ENCODE data around the gene CSNK1D. TPM values are rescaled to one million over a fixed set of nuclear protein-coding genes. Genes with fewer than 3 reads are reported as not detected.

CSNK1D gene
- total RNA-seq, 2 experiments from 2014 or later = 277 to 286 TPM

- POLR2A ChIA-PET = no interaction called here
- Mint-ChIP-seq H3K27me3 (no peaks in the 10 kb centered on the region), H3K36me3 (ENCODE audit: low read depth) (peaks cover 92% of the 10 kb centered on the region), H3K4me1 (ENCODE audit: low read depth) (peaks cover 64% of the 10 kb centered on the region), H3K4me3 (peak overlapping the region; percentile 67), H3K9me3 (no peaks in the 10 kb centered on the region), H3K27ac (peak overlapping the region; percentile 85)
- peak in 9 of 14 experiments; percentile 19 to 70 (median 33) for DNase-seq
- peaks cover 71% of the 10 kb centered on the region for H3K4me1 ChIP-seq (ENCODE audit: insufficient read depth, low read length)
- H3K36me3 ChIP-seq (ENCODE audit: insufficient read depth, low read length) = peaks cover 79% of the 10 kb centered on the region
- TF ChIP-seq, protein P1, sequence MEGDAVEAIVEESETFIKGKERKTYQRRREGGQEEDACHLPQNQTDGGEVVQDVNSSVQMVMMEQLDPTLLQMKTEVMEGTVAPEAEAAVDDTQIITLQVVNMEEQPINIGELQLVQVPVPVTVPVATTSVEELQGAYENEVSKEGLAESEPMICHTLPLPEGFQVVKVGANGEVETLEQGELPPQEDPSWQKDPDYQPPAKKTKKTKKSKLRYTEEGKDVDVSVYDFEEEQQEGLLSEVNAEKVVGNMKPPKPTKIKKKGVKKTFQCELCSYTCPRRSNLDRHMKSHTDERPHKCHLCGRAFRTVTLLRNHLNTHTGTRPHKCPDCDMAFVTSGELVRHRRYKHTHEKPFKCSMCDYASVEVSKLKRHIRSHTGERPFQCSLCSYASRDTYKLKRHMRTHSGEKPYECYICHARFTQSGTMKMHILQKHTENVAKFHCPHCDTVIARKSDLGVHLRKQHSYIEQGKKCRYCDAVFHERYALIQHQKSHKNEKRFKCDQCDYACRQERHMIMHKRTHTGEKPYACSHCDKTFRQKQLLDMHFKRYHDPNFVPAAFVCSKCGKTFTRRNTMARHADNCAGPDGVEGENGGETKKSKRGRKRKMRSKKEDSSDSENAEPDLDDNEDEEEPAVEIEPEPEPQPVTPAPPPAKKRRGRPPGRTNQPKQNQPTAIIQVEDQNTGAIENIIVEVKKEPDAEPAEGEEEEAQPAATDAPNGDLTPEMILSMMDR (IDR thresholded peaks at IDR 0.05) = no peak
- H3K27me3 ChIP-seq (ENCODE audit: control insufficient read depth in 1 of 2, insufficient read depth in 2 of 2, low read length in 2 of 2) = no peaks in the 10 kb centered on the region
- peak; percentile 32 for ATAC-seq (ENCODE audit: poor library complexity)
- peak overlapping the region in 1 of 2 donors; percentile 29 for H3K27ac ChIP-seq (ENCODE audit: low read depth in 1 of 2, low read length in 2 of 2)
- no peaks in the 10 kb centered on the region for H3K9me3 ChIP-seq (ENCODE audit: control insufficient read depth in 1 of 2, insufficient read depth in 1 of 2, low read length in 2 of 2)
- CTCF ChIA-PET = no interaction called here
- H3K4me3 ChIP-seq (ENCODE audit: low read length) = no peak overlapping the region
- intact Hi-C loops (cut with DNase I, micrococcal nuclease) = no loop called here
Observed at GRCh38 chr17:82267575-82268379, 5.7 kb downstream of the CSNK1D start.

- Mint-ChIP-seq H3K9me3 (no peaks in the 10 kb centered on the region), H3K4me1 (ENCODE audit: low read depth) (peaks cover 49% of the 10 kb centered on the region), H3K27ac (peak overlapping the region; percentile 51), H3K36me3 (ENCODE audit: low read depth) (peaks cover 95% of the 10 kb centered on the region), H3K4me3 (no peak overlapping the region), H3K27me3 (no peaks in the 10 kb centered on the region)
- Histone ChIP-seq H3K27ac (ENCODE audit: low read depth in 1 of 2, low read length in 2 of 2) (no peak overlapping the region), H3K4me3 (ENCODE audit: low read length) (no peak overlapping the region), H3K4me1 (ENCODE audit: insufficient read depth, low read length) (peaks cover 56% of the 10 kb centered on the region), H3K27me3 (ENCODE audit: control insufficient read depth in 1 of 2, insufficient read depth in 2 of 2, low read length in 2 of 2) (no peaks in the 10 kb centered on the region), H3K9me3 (ENCODE audit: control insufficient read depth in 1 of 2, insufficient read depth in 1 of 2, low read length in 2 of 2) (no peaks in the 10 kb centered on the region), H3K36me3 (ENCODE audit: insufficient read depth, low read length) (peaks cover 87% of the 10 kb centered on the region)
- TF ChIP-seq, protein P1 (IDR thresholded peaks at IDR 0.05) = no peak
- CTCF ChIA-PET = no interaction called here
- intact Hi-C loops (cut with DNase I, micrococcal nuclease) = no loop called here
- POLR2A ChIA-PET = no interaction called here
- ATAC-seq (ENCODE audit: poor library complexity) (no peak), DNase-seq (no peak)
Observed at GRCh38 chr17:82266142-82266541, 7.4 kb downstream of the CSNK1D start.

GRCh38 chr17:82263641-82264040 lies 9.9 kb downstream of the CSNK1D start:
- intact Hi-C loops (cut with DNase I, micrococcal nuclease) = no loop called here
- Mint-ChIP-seq H3K4me1 (ENCODE audit: low read depth) (peaks cover 30% of the 10 kb centered on the region), H3K4me3 (no peak overlapping the region), H3K27me3 (no peaks in the 10 kb centered on the region), H3K36me3 (ENCODE audit: low read depth) (peaks cover 96% of the 10 kb centered on the region), H3K27ac (no peak overlapping the region), H3K9me3 (no peaks in the 10 kb centered on the region)
- POLR2A ChIA-PET = no interaction called here
- TF ChIP-seq, protein P1 (IDR thresholded peaks at IDR 0.05) = no peak
- Histone ChIP-seq H3K27me3 (ENCODE audit: control insufficient read depth in 1 of 2, insufficient read depth in 2 of 2, low read length in 2 of 2) (no peaks in the 10 kb centered on the region), H3K4me1 (ENCODE audit: insufficient read depth, low read length) (peaks cover 31% of the 10 kb centered on the region), H3K4me3 (ENCODE audit: low read length) (no peak overlapping the region), H3K27ac (ENCODE audit: low read depth in 1 of 2, low read length in 2 of 2) (no peak overlapping the region), H3K36me3 (ENCODE audit: insufficient read depth, low read length) (peaks cover 92% of the 10 kb centered on the region), H3K9me3 (ENCODE audit: control insufficient read depth in 1 of 2, insufficient read depth in 1 of 2, low read length in 2 of 2) (no peaks in the 10 kb centered on the region)
- ATAC-seq (ENCODE audit: poor library complexity) (no peak), DNase-seq (peak in 1 of 14 experiments; percentile 4)
- CTCF ChIA-PET = no interaction called here
